A673 (cell line): ENCODE measurements around the gene PPM1E. TPM values are rescaled to one million over a fixed set of nuclear protein-coding genes. Genes with fewer than 3 reads are reported as not detected.
"Not testable (repeated sequence)": the region's sequence is repeated elsewhere in the genome, so short reads cannot be mapped to it uniquely, and the experiment has no call there.

Experiments used
- BruUV-seq: library from RNA; stranded (reverse); fragments of 400-500 nt; replicated peaks from 2 replicates; lab custom pipeline; 2021; lab: Mats Ljungman, UMichigan
- CTCF ChIA-PET: fragments of 300-600 bp; sonication (Branson Sonifier 250); formaldehyde crosslinking; loops from one replicate; lab custom pipeline; 2022; ENCODE audit warnings: antibody characterized with exemption; lab: Charles Lee
- POLR2A ChIA-PET: fragments of 300-600 bp; sonication (Branson Sonifier 250); formaldehyde crosslinking; loops from one replicate; lab custom pipeline; 2022; ENCODE audit warnings: antibody characterized with exemption; ENCODE audit not compliant: low non-redundant PET; lab: Charles Lee
- DNase-seq: peaks from one replicate; pipeline ENCODE4 v3.0.0-alpha.2; 2015; ENCODE audit warnings: low spot score
- H3K27ac ChIP-seq: fragments of 200-600 bp; sonication (generic); 2 replicates; pipeline ENCODE4 v1.5.1; 2016; ENCODE audit warnings: mixed run types, low read depth, mild to moderate bottlenecking, mixed read lengths, antibody characterized with exemption, low read length; ENCODE audit not compliant: poor library complexity, severe bottlenecking
- H3K27me3 ChIP-seq: fragments of 200-600 bp; sonication (generic); replicated peaks from 2 replicates; pipeline ENCODE4 v1.6.1; 2017; ENCODE audit warnings: mixed run types, low read depth, mild to moderate bottlenecking, mixed read lengths, antibody characterized with exemption, low read length; ENCODE audit not compliant: insufficient read depth, poor library complexity
- H3K36me3 ChIP-seq: fragments of 200-600 bp; sonication (generic); 2 replicates; pipeline ENCODE4 v1.6.1; 2016; ENCODE audit warnings: mixed run types, mild to moderate bottlenecking, mixed read lengths, antibody characterized with exemption, low read length; ENCODE audit not compliant: insufficient read depth, poor library complexity, severe bottlenecking
- H3K4me1 ChIP-seq: fragments of 200-600 bp; sonication (generic); 2 replicates; pipeline ENCODE4 v1.6.1; 2017; ENCODE audit warnings: mixed run types, mild to moderate bottlenecking, mixed read lengths, antibody characterized with exemption, low read length; ENCODE audit not compliant: insufficient read depth, poor library complexity, severe bottlenecking
- H3K4me3 ChIP-seq: fragments of 200-600 bp; sonication (generic); 2 replicates; pipeline ENCODE4 v1.5.1; 2016; ENCODE audit warnings: low read depth, mixed run types, mild to moderate bottlenecking, mixed read lengths, low read length; ENCODE audit not compliant: poor library complexity, severe bottlenecking
- H3K9me3 ChIP-seq: fragments of 200-600 bp; sonication (generic); 2 replicates; pipeline ENCODE4 v1.6.1; 2016; ENCODE audit warnings: mixed run types, low read depth, mild to moderate bottlenecking, mixed read lengths, antibody characterized with exemption, low read length; ENCODE audit not compliant: poor library complexity, severe bottlenecking
- CTCF ChIP-seq: fragments of 300-800, 200-600 bp; sonication (generic); conservative IDR thresholded peaks from 2 replicates; pipeline ENCODE4 v1.5.1; 2017; ENCODE audit warnings: low read depth, mild to moderate bottlenecking, antibody characterized with exemption, low read length, moderate library complexity, mixed read lengths
- EZH2 ChIP-seq: fragments of 200-600 bp; sonication (generic); IDR thresholded peaks from 2 replicates; pipeline ENCODE4 v1.6.1; 2017; ENCODE audit warnings: borderline replicate concordance, low read depth, mild to moderate bottlenecking, mixed read lengths, antibody characterized with exemption, low read length; ENCODE audit not compliant: poor library complexity, severe bottlenecking
- intact Hi-C: fragments of 100-400 bp; cut with micrococcal nuclease; formaldehyde crosslinking; loops from one replicate; pipeline ENCODE4 v1.10.0; 2022; ENCODE audit not compliant: unreplicated experiment
- total RNA-seq: library from RNA; stranded (reverse); gene quantifications from 2 replicates; pipeline ENCODE4 v1.2.3, GENCODE V29; 2021

PPM1E gene
- total RNA-seq, 1 experiment from 2014 or later, result 6.0 TPM

- no peaks in the 10 kb centered on the region for H3K27me3 ChIP-seq
- CTCF ChIA-PET, result no interaction called here
- no peaks in the 10 kb centered on the region for H3K4me1 ChIP-seq
- no peak for DNase-seq
- no peaks in the 10 kb centered on the region for H3K36me3 ChIP-seq
- no peaks in the 10 kb centered on the region for H3K9me3 ChIP-seq
- intact Hi-C loops, result no loop called here
- TF ChIP-seq EZH2 (no peak), CTCF (no peak)
- BruUV-seq, result no TSS peak
- POLR2A ChIA-PET, result no interaction called here
- H3K27ac ChIP-seq, result no peak overlapping the region
- no peak overlapping the region for H3K4me3 ChIP-seq
Measured at GRCh38 chr17:58832514-58832913, 76.9 kb downstream of the PPM1E start.

- CTCF ChIA-PET, result no interaction called here
- BruUV-seq, result no TSS peak
Measured at GRCh38 chr17:58837699-58838098, 82.0 kb downstream of the PPM1E start.

DNA sequence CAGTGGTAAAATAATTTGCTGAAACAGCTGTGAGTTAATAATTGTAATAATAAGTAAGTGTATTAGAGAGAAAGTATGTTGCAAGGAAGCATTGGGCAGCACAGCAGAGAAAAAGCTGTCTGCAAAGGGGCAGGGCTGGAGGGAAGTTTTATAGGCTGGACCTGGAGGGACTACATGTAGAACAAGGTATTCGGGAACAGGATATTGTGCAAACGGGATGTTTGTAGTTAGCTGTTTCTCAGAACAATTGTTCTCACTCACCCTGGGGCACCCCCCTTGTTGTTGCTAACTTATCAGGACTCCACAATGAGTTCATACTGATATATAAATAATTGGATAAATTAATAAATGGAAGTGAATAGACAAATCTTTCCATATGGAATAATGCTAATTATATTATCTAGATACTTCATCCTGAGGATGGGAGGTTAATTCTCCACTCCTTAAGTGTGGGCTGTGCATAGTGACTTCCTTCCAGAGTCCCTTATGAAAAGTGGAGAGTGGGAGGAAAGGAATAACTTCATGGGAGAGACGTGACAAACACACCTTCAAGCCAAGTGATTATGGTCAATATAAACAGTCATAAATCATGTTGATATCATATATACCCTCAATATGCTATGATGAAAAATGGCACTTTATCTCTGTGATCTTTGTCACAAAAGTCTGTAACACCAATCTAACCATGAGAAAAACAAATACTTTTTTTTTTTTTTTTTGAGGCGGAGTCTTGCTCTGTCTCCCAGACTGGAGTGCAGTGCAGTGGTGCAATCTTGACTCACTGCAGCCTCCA, 85.4 kb downstream of the PPM1E start:
- Histone ChIP-seq H3K4me3 (no peak overlapping the region), H3K36me3 (no peaks in the 10 kb centered on the region), H3K4me1 (no peaks in the 10 kb centered on the region), H3K9me3 (no peaks in the 10 kb centered on the region), H3K27me3 (no peaks in the 10 kb centered on the region), H3K27ac (no peak overlapping the region)
- ChIA-PET CTCF (no interaction called here), POLR2A (no interaction called here)
- intact Hi-C loops, result no loop called here
- no peak for DNase-seq
- no TSS peak for BruUV-seq
- TF ChIP-seq CTCF (no peak), EZH2 (no peak)

More at GRCh38 chr17:58837699-58838098, 82.0 kb downstream of the PPM1E start:
- Histone ChIP-seq H3K9me3 (no peaks in the 10 kb centered on the region), H3K36me3 (no peaks in the 10 kb centered on the region), H3K27ac (no peak overlapping the region), H3K27me3 (no peaks in the 10 kb centered on the region), H3K4me1 (no peaks in the 10 kb centered on the region), H3K4me3 (no peak overlapping the region)
- intact Hi-C loops, result no loop called here
- POLR2A ChIA-PET, result interaction anchor here (0.7 kb wide), 1 partner anchor 179 kb away, joined by 16 read pairs; no protein-coding TSS in a partner anchor
- TF ChIP-seq CTCF, result no peak
- TF ChIP-seq EZH2, result no peak
- no peak for DNase-seq

DNA sequence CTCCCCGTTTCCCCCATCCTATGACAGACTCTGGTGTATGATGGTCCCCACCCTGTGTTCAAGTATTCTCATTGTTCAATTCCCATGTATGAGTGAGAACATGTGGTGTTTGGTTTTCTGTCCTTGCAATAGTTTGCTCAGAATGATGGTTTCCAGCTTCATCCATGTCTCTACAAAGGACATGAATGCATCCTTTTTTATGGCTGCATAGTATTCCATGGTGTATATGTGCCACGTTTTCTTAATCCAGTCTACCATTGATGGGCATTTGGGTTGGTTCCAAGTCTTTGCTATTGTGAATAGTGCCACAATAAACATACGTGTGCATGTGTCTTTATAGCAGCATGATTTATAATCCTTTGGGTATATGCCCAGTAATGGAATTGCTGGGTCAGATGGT, 90.8 kb downstream of the PPM1E start:
- BruUV-seq, H3K36me3 ChIP-seq, intact Hi-C loops, H3K4me3 ChIP-seq, H3K27me3 ChIP-seq, POLR2A ChIA-PET, DNase-seq, H3K4me1 ChIP-seq, H3K9me3 ChIP-seq, CTCF ChIA-PET, H3K27ac ChIP-seq: not testable (repeated sequence)

- H3K9me3 ChIP-seq, H3K27ac ChIP-seq, H3K27me3 ChIP-seq, CTCF ChIA-PET, DNase-seq, H3K36me3 ChIP-seq, intact Hi-C loops, POLR2A ChIA-PET, BruUV-seq, H3K4me3 ChIP-seq, H3K4me1 ChIP-seq: not testable (repeated sequence)
Measured at GRCh38 chr17:58850106-58850505, 94.5 kb downstream of the PPM1E start.
